ENCODE measurements around the gene HIP1R.
"Not testable (repeated sequence)": the region's sequence is repeated elsewhere in the genome, so short reads cannot be mapped to it uniquely, and the experiment has no call there.

Gene HIP1R, protein sequence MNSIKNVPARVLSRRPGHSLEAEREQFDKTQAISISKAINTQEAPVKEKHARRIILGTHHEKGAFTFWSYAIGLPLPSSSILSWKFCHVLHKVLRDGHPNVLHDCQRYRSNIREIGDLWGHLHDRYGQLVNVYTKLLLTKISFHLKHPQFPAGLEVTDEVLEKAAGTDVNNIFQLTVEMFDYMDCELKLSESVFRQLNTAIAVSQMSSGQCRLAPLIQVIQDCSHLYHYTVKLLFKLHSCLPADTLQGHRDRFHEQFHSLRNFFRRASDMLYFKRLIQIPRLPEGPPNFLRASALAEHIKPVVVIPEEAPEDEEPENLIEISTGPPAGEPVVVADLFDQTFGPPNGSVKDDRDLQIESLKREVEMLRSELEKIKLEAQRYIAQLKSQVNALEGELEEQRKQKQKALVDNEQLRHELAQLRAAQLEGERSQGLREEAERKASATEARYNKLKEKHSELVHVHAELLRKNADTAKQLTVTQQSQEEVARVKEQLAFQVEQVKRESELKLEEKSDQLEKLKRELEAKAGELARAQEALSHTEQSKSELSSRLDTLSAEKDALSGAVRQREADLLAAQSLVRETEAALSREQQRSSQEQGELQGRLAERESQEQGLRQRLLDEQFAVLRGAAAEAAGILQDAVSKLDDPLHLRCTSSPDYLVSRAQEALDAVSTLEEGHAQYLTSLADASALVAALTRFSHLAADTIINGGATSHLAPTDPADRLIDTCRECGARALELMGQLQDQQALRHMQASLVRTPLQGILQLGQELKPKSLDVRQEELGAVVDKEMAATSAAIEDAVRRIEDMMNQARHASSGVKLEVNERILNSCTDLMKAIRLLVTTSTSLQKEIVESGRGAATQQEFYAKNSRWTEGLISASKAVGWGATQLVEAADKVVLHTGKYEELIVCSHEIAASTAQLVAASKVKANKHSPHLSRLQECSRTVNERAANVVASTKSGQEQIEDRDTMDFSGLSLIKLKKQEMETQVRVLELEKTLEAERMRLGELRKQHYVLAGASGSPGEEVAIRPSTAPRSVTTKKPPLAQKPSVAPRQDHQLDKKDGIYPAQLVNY

DNA sequence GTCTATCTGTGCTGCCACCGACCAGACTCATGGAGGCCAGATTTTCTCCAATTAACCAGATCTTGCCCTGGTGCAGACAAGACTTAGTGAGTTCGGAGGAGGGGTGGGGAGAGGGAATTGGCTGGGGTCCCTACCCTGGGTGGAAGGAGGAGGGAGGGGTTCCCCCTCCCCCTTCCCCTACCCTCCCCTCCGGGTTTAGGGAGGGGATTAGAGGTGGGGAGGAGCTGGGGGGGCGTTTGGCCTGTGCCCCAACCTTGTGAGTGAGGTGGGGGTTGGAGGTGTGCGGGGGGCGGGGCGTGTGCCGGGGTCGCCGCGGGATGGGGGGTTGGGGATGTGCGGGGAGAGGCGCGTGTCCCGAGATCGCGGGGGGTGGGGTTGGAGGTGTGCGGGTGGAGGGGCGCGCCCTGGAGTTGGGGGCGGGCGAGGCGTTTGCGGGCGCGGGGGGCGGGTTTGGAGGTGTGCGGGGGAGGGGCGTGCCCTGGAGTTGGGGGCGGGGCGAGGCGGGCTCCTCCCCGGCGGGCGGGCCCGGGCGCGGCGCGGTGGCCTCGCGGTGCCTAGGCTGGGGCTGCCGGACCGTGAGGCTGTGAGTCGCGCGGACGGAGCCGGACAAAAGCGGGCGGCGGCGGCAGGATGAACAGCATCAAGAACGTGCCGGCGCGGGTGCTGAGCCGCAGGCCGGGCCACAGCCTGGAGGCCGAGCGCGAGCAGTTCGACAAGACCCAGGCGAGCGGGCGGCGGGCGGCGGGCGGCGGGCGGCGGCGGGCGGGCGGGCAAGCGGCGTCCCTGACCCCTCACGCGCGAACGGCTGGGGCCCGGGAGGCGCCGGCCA lies at the start of gene HIP1R:
Gene HIP1R (plus strand): TSS at position 537 of the 829 bp plus-strand sequence. CDS start 94 bp downstream, at position 631.
- no peak for DNase-seq

- DNase-seq, result no peak
Observed at GRCh38 chr12:122785503-122785902, 49.8 kb upstream of the HIP1R start.

GRCh38 chr12:122788387-122788786 lies 46.9 kb upstream of the HIP1R start:
- DNase-seq, result no peak

DNA sequence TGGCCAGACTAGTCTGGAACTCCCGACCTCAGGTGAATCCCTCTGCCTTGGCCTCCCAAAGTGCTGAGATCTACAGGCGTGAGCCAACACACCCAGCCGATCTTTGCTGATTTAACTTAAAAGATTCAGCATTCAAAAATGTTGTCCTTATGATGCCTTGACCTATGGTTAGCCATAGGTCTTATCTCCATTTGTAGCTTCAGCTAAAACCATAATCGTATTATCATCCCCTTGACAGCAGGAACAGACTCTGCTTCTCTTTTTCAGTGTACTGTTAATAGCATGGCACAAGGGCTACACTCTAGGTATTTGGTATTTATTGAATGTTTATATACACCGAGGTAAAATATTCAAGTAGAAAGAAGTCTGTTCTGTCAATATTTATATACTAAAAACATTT lies 45.6 kb upstream of the HIP1R start:
- no peak for DNase-seq

- DNase-seq, result no peak
Observed at GRCh38 chr12:122790393-122791075, 44.7 kb upstream of the HIP1R start.

DNA sequence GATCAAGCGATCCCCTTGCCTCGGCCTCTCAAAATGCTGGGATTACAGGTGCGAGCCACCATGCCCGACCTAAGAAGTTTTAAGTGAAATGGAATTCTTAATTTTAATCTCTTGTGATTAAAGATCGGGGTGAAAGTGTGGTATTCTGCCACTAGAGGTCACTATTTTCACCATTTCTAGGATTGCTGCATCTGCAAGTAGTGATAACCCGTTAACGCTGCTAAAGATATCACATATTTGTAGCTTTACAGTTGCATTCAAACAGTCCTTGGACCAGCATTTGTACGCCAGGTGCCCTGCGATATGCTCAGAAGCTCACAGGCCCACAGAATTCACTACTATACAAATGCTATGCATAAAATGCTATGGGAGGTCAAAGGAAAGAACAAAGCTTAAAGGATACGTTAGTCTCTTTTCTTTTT lies 41.6 kb upstream of the HIP1R start:
- DNase-seq, result peak; percentile 68

DNA sequence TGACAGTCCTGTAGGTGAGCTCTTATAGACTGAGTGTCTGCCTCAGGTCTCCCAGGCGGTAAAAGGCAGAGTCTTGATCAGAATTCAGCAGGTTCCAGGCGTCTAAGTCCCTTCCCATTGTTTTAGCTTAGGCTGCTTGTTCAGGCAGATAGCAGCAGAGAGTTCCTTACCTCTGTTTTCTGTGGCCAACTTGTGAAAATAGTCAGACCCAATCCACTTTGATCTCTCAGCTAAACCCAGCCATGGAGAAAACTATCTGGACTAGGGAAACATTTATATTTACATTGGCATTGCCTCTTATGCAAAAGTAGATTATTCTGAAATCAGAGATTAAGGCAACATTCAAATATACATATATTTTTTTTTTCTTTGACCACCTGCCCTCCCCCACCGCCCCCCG lies 39.5 kb upstream of the HIP1R start:
- no peak for DNase-seq

DNA sequence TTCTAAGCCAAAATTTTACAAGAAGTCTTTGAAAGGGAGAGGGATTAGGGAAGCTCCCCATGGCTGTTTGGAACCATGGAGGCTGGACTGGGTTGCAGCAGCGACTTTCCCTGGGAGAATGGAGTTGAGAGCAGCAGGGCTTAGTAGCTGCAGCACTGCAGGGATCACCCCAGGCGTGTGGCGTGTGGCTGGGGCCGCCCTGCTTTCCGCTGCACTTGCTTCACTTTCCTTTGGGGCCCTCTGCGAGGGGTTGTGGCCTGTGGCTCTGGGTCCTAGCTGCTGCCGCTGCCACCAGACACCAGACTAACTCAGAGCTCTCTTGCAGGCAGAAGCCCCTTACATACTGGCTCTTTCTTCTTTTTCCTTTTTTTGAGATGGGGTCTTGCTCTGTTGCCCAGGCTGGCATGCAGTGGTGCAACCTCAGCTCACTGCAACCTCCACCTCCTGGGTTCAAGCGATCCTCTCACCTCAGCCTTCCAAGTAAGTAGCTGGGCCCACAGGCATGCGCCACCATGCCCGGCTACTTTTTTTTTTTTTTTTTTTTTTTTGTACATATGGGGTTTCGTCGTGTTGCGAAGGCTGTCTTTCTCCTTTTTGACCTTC lies 35.5 kb upstream of the HIP1R start:
- no peak for DNase-seq

GRCh38 chr12:122803937-122804336 lies 31.3 kb upstream of the HIP1R start:
- no peak for DNase-seq

GRCh38 chr12:122804957-122805356 lies 30.3 kb upstream of the HIP1R start:
- DNase-seq, result not testable (repeated sequence)

GRCh38 chr12:122807651-122808050 lies 27.6 kb upstream of the HIP1R start:
- no peak for DNase-seq

DNA sequence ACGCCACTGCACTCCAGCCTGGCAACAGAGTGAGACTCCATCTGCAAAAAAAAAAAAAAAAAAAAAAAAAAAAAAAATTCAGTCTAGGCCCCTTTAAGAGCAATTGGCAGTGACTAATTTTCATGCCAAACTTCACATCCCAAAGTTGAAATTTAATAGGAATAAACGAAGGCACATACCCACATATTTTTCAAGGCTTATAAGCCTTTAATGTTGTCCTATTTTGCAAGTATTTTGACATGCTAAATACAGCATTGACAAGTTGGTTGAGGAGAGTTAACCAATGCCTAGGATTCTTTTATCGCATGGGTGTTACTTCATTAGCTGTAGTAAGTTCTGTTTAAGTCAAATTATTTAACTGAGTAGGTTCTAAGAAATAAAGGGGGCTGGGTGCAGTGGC lies 23.5 kb upstream of the HIP1R start:
- no peak for DNase-seq

GRCh38 chr12:122813310-122813713 lies 21.9 kb upstream of the HIP1R start:
- DNase-seq, result no peak

DNA sequence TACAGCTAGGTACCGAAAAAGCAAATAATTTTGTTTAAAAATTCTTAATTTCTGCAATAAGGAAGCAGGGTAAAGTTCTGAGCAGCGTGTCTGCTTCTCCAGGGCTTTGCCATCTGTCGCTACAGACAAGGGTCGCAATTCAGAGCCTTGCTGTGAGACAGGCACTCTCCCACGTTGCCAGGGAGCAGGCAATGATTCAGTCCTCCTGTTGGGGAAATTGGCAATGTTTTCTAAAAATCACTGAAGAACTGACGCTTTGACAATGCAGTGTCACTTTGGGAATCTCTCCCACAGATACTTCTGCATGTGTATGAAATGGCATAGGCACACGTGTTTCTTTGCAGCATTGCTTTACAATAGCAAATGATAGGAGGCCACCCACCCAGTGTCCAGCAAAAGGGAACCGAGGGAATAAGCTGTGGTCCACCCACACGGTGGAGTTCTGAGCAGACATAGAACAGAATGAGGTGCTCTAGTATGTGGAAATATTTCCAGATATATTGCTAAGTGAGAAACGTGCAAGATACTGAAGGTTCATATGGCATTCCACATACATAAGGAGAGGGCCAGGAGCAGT lies 16.0 kb upstream of the HIP1R start:
- DNase-seq, result no peak

GRCh38 chr12:122820138-122820537 lies 15.1 kb upstream of the HIP1R start:
- DNase-seq, result no peak

GRCh38 chr12:122820838-122821271 lies 14.4 kb upstream of the HIP1R start:
- no peak for DNase-seq

DNA sequence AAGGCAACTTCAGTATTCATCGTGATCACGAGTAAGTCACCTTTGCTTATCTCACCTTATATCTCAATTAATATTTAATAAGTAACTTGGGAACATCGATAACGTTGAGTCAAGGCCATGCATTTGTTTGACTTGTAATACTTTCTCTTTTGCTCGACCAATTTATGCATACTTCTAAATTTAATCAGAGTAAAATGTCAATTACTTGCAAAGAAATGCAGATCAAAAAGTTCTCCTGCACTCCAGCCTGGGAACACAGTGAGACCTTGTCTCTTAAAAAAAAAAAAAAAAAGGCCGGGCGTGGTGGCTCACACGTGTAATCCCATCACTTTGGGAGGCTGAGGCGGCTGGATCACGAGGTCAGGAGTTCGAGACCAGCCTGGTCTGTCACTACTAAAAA lies 11.8 kb upstream of the HIP1R start:
- no peak for DNase-seq

- no peak for DNase-seq
Observed at GRCh38 chr12:122825773-122826724, 9.2 kb upstream of the HIP1R start.

DNA sequence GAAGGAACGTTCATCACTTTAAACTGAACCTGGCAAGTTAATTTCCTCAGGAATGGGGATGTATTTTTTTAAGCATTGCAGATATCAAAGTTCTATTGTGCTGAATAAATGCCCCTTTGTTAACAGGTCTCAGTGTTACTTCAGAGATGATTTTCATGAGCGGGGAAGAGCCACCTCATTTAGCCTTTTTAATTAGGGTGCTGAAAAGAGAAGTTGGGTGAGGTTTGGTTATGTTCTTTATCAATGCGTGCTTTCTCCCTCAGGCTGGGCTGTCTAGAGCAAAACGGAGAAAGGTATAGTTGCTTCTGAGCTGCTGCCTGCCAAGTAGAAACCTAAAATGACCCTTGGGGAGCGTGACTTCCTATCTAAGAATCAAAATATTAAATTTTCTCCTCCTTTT lies 8.0 kb upstream of the HIP1R start:
- no peak for DNase-seq
